GM12878 (cell line): ENCODE measurements around the gene OSBP. TPM values are rescaled to one million over a fixed set of nuclear protein-coding genes. Genes with fewer than 3 reads are reported as not detected.

Experiments used
- ATAC-seq: fragments of 200-7000 bp; cut with Tn5 transposase; 3 replicates; pipeline ENCODE4 v1.9.1; 2020; ENCODE audit warnings: mild to moderate bottlenecking, moderate library complexity
- BruUV-seq: library from RNA; stranded (reverse); fragments of 400-500 nt; replicated peaks from 2 replicates; lab custom pipeline; 2021; lab: Mats Ljungman, UMichigan
- CTCF ChIA-PET: fragments of 300-600 bp; sonication (Branson Sonifier 250); formaldehyde crosslinking; extraction: SDS; loops from one replicate; lab custom pipeline; 2021; ENCODE audit warnings: inconsistent platforms; lab: Yijun Ruan, JAX
- POLR2A ChIA-PET: fragments of 350-600 bp; formaldehyde crosslinking; extraction: SDS; loops from one replicate; lab custom pipeline; 2021; ENCODE audit warnings: inconsistent platforms; lab: Charles Lee
- RAD21 ChIA-PET: fragments of 300-600 bp; sonication (Branson Sonifier 250); formaldehyde crosslinking; loops from one replicate; lab custom pipeline; 2023; ENCODE audit warnings: antibody characterized with exemption; ENCODE audit not compliant: unreplicated experiment; lab: Charles Lee
- SMC1A ChIA-PET: fragments of 300-600 bp; sonication (Branson Sonifier 250); formaldehyde crosslinking; loops from one replicate; lab custom pipeline; 2023; ENCODE audit not compliant: unreplicated experiment, uncharacterized antibody; lab: Charles Lee
- DNase-seq: peaks from one replicate; pipeline ENCODE4 v3.0.0-alpha.2; 2011; ENCODE audit warnings: low read depth, low spot score
- FAIRE-seq: peaks from 3 replicates; lab custom pipeline; 2011; peaks lifted over from hg19 to GRCh38; lab: Jason Lieb, UNC
- H2AFZ ChIP-seq: 2 replicates; pipeline ENCODE4 v1.6.0; 2011; ENCODE audit warnings: low read depth, low read length, control low read depth; ENCODE audit not compliant: control insufficient read depth
- H3K27ac ChIP-seq: 2 replicates; pipeline ENCODE4 v1.5.1; 2011; ENCODE audit warnings: control low read depth; ENCODE audit not compliant: control insufficient read depth, insufficient read depth
- H3K27me3 ChIP-seq, 2 experiments: replicated peaks in 1 of 2; 2 replicates each; pipeline versions ENCODE4 v1.6.0 to v1.6.1; 2011; ENCODE audit warnings: low read length in 1 of 2; ENCODE audit not compliant: control insufficient read depth in 2 of 2, insufficient read depth in 2 of 2
- H3K36me3 ChIP-seq, 2 experiments: 2 replicates each; pipeline ENCODE4 v1.5.1; 2011; ENCODE audit warnings: low read length in 1 of 2; ENCODE audit not compliant: control insufficient read depth in 2 of 2, insufficient read depth in 2 of 2
- H3K4me1 ChIP-seq: 2 replicates; pipeline ENCODE4 v1.6.1; 2011; ENCODE audit warnings: mild to moderate bottlenecking, low read length, moderate library complexity, mixed read lengths; ENCODE audit not compliant: control insufficient read depth, insufficient read depth
- H3K4me2 ChIP-seq: 2 replicates; pipeline ENCODE4 v1.6.0; 2011; ENCODE audit warnings: control low read depth; ENCODE audit not compliant: control insufficient read depth, insufficient read depth
- H3K4me3 ChIP-seq: fragments of 200-600 bp; sonication (generic); 2 replicates; pipeline ENCODE4 v1.5.1; 2016
- H3K79me2 ChIP-seq: 2 replicates; pipeline ENCODE4 v1.6.0; 2011; ENCODE audit warnings: low read length; ENCODE audit not compliant: control insufficient read depth, insufficient read depth
- H3K9ac ChIP-seq: 2 replicates; pipeline ENCODE4 v1.8.0; 2011; ENCODE audit warnings: low read length, control low read depth, mixed read lengths; ENCODE audit not compliant: control insufficient read depth, insufficient read depth
- H3K9me3 ChIP-seq: replicated peaks from 3 replicates; pipeline ENCODE4 v1.5.1; 2011; ENCODE audit warnings: mild to moderate bottlenecking, low read length; ENCODE audit not compliant: control insufficient read depth, insufficient read depth
- H4K20me1 ChIP-seq: 2 replicates; pipeline ENCODE4 v1.6.0; 2011; ENCODE audit not compliant: control insufficient read depth, insufficient read depth
- ATF7 ChIP-seq: fragments of 450-650 bp; IDR thresholded peaks from 2 replicates; pipeline ENCODE4 v1.6.1; 2016; ENCODE audit warnings: low read depth, mild to moderate bottlenecking
- CEBPB ChIP-seq, 2 experiments: fragments of 150-350 bp in 1 of 2; IDR thresholded peaks; 2 replicates each; pipeline ENCODE4 v1.6.1; 2012 to 2014; ENCODE audit warnings: low read depth in 2 of 2, low read length in 2 of 2, borderline replicate concordance in 1 of 2, inconsistent platforms in 1 of 2
- HDAC6 ChIP-seq: fragments of 200-600 bp; sonication (generic); IDR thresholded peaks from one replicate; pipeline ENCODE4 v1.8.0; 2017; ENCODE audit warnings: antibody characterized with exemption; ENCODE audit not compliant: unreplicated experiment
- IRF4 ChIP-seq: IDR thresholded peaks from 2 replicates; pipeline ENCODE4 v1.6.1; 2011; ENCODE audit warnings: low read depth, low read length
- NBN ChIP-seq: fragments of 450-650 bp; IDR thresholded peaks from 2 replicates; pipeline ENCODE4 v1.6.1; 2016
- RCOR1 ChIP-seq: conservative IDR thresholded peaks from 2 replicates; pipeline ENCODE4 v1.6.1; 2012; ENCODE audit warnings: low read depth, low read length, improper control_type of control experiment
- RELB ChIP-seq: fragments of 450-650 bp; IDR thresholded peaks from 2 replicates; pipeline ENCODE4 v1.6.1; 2017; ENCODE audit warnings: low read depth, mild to moderate bottlenecking, moderate library complexity
- RUNX3 ChIP-seq: IDR thresholded peaks from 2 replicates; pipeline ENCODE4 v1.6.1; 2012; ENCODE audit warnings: low read length, inconsistent platforms
- TCF12 ChIP-seq: IDR thresholded peaks from 2 replicates; pipeline ENCODE4 v1.6.1; 2011; ENCODE audit warnings: low read depth, mild to moderate bottlenecking, low read length
- ZNF24 ChIP-seq: fragments of 450-650 bp; IDR thresholded peaks from 2 replicates; pipeline ENCODE4 v1.6.1; 2017; ENCODE audit warnings: antibody characterized with exemption, mild to moderate bottlenecking
- WGBS: methylation state at CpG from one replicate; pipeline ENCODE4 v1.1.6; 2016; ENCODE audit warnings: low lambda C conversion rate; ENCODE audit not compliant: insufficient replicate concordance, insufficient coverage; ENCODE audit errors: missing lambda C conversion rate; 5-methylcytosine and 5-hydroxymethylcytosine counted together
- in situ Hi-C: fragments of 300-500 bp; cut with MboI; formaldehyde crosslinking; loops from 9 replicates; pipeline ENCODE4 v1.14.3; 2018; ENCODE audit warnings: mixed read lengths
- intact Hi-C: fragments of 100-400 bp; cut with micrococcal nuclease; formaldehyde crosslinking; loops from one replicate; pipeline ENCODE4 v1.14.2; 2022; ENCODE audit not compliant: unreplicated experiment
- polyA plus RNA-seq, 11 experiments: library from polyadenylated mRNA; depleted of rRNA in 4 of 11; unstranded in 6 of 11; stranded (reverse) in 5 of 11; fragments of >200 nt; fragmentation: Nextera tagmentation in 4 of 11; fragmentation: Illumina TruSeq in 1 of 11; extraction: Ambion mirVana in 4 of 11; extraction: Trizol in 1 of 11; gene quantifications; 1 replicate in 1 of 11; 2 replicates in 10 of 11; pipeline versions ENCODE4 v1.2.1 to v1.2.3, GENCODE V29; 2011 to 2016; ENCODE audit warnings: inconsistent platforms in 2 of 11, missing spikeins in 2 of 11, low read depth in 1 of 11
- total RNA-seq, 4 experiments: library from RNA; depleted of rRNA in 3 of 4; stranded (reverse); fragments of >200 nt in 3 of 4; fragmentation: Illumina TruSeq in 1 of 4; extraction: Trizol in 1 of 4; gene quantifications; 2 replicates each; pipeline versions ENCODE4 v1.2.1 to v1.2.3, GENCODE V29; 2013 to 2021

Gene OSBP
- total and polyA plus RNA-seq, 10 of the 15 experiments (the other 5 are each of a cell fraction or from before 2014, with no cell fraction given): 5.9 to 41.2 (median 21.7) TPM

GRCh38 chr11:59607703-59608454 lies 7.7 kb downstream of the OSBP start:
- H3K4me2 ChIP-seq: no peak overlapping the region
- H3K9ac ChIP-seq: no peak overlapping the region
- 96% methylated on average over 6 of the region's 6 CpGs for whole genome bisulfite sequencing
- no peaks in the 10 kb centered on the region; the same call in none of the 2 replicates for H3K4me1 ChIP-seq
- no peaks in the 10 kb centered on the region for H3K27me3 ChIP-seq
- in situ Hi-C loops: no loop called here
- no peak for DNase-seq
- no peak overlapping the region for H3K27ac ChIP-seq
- H4K20me1 ChIP-seq: no peaks in the 10 kb centered on the region
- no peak overlapping the region for H2AFZ ChIP-seq
- intact Hi-C loops: no loop called here
- POLR2A ChIA-PET: no interaction called here
- no peak for TF ChIP-seq RCOR1
- TF ChIP-seq CEBPB (IDR thresholded peaks at IDR 0.05; ENCODE audit: borderline replicate concordance in 1 of 2, low read depth in 2 of 2, low read length in 2 of 2): no peak
- no peak for TF ChIP-seq IRF4
- SMC1A ChIA-PET: interaction anchor here (0.9 kb wide), 1 partner anchor 21 kb away, joined by 3 read pairs; no protein-coding TSS in a partner anchor
- RAD21 ChIA-PET: no interaction called here
- H3K9me3 ChIP-seq: no peaks in the 10 kb centered on the region
- no peak for FAIRE-seq
- CTCF ChIA-PET: interaction anchor here (0.9 kb wide), 1 partner anchor 1084 kb away, joined by 3 read pairs; no protein-coding TSS in a partner anchor
- no peak for ATAC-seq
- H3K36me3 ChIP-seq: peaks cover 7 to 26% of the 10 kb centered on the region in 2 experiments
- BruUV-seq: no TSS peak
- no peak overlapping the region for H3K4me3 ChIP-seq
- H3K79me2 ChIP-seq: peaks cover 15% of the 10 kb centered on the region

GRCh38 chr11:59602432-59602831 lies 13.1 kb downstream of the OSBP start:
- H3K79me2 ChIP-seq: no peaks in the 10 kb centered on the region
- ChIA-PET POLR2A (no interaction called here), SMC1A (interaction anchor here (0.6 to 0.7 kb wide), 2 partner anchors 45 to 65 kb away, joined by 3 read pairs; no protein-coding TSS in a partner anchor), RAD21 (no interaction called here), CTCF (no interaction called here)
- H4K20me1 ChIP-seq: no peaks in the 10 kb centered on the region
- DNase-seq: no peak
- H3K4me2 ChIP-seq: no peak overlapping the region
- in situ Hi-C loops: no loop called here
- intact Hi-C loops: no loop called here
- H3K36me3 ChIP-seq: peaks cover 17 to 59% of the 10 kb centered on the region in 2 experiments
- no peak for ATAC-seq
- no peak overlapping the region for H3K9ac ChIP-seq
- H2AFZ ChIP-seq: no peak overlapping the region
- H3K4me1 ChIP-seq: no peaks in the 10 kb centered on the region
- no peak overlapping the region for H3K4me3 ChIP-seq
- FAIRE-seq: no peak
- WGBS: 98% methylated on average over 6 of the region's 6 CpGs
- H3K27ac ChIP-seq: no peak overlapping the region
- BruUV-seq: no TSS peak
- H3K9me3 ChIP-seq: no peaks in the 10 kb centered on the region
- H3K27me3 ChIP-seq: no peaks in the 10 kb centered on the region
- TF ChIP-seq RELB: no peak
- TF ChIP-seq ZNF24: no peak
- no peak for TF ChIP-seq RUNX3
- TF ChIP-seq TCF12: no peak
- TF ChIP-seq NBN: no peak
- TF ChIP-seq ATF7: no peak
- TF ChIP-seq HDAC6: no peak
